ENCODE measurements around the gene MAP4K1. TPM values are rescaled to one million over a fixed set of nuclear protein-coding genes. Genes with fewer than 3 reads are reported as not detected.

MAP4K1 gene
- total and polyA plus RNA-seq, 2 of the 13 experiments (the other 11 are each of a cell fraction or from before 2014, with no cell fraction given): 0.24 to 0.89 TPM

- TF ChIP-seq IRF9 (CRISPR knock-in tag; IDR thresholded peaks at IDR 0.05; ENCODE audit: borderline replicate concordance): no peak
- TF ChIP-seq BRCA1 (CRISPR knock-in tag; IDR thresholded peaks at IDR 0.05): no peak
- TF ChIP-seq ZBTB10 (CRISPR knock-in tag; IDR thresholded peaks at IDR 0.05; ENCODE audit: borderline replicate concordance): no peak
- no peak for TF ChIP-seq ZBTB39 (CRISPR knock-in tag; IDR thresholded peaks at IDR 0.05)
- TF ChIP-seq KAT8 (CRISPR knock-in tag; IDR thresholded peaks at IDR 0.05): 0 out of 2 replicates have a peak, but pooled peaks have one; percentile 32
- peak; percentile 37; the same call in 1 of the 2 replicates for TF ChIP-seq SMC3 (IDR thresholded peaks at IDR 0.05; ENCODE audit: low read length)
- no peak for TF ChIP-seq PAWR (CRISPR knock-in tag; IDR thresholded peaks at IDR 0.05; ENCODE audit: borderline replicate concordance)
- no peak for TF ChIP-seq ZNF33B (CRISPR knock-in tag; IDR thresholded peaks at IDR 0.05)
- no peak for TF ChIP-seq ZBTB37 (CRISPR knock-in tag; IDR thresholded peaks at IDR 0.05)
- no peak for TF ChIP-seq HNRNPLL (IDR thresholded peaks at IDR 0.05; ENCODE audit: low read depth, low read length, poor library complexity, severe bottlenecking)
- no peak for TF ChIP-seq ZNF143 (CRISPR knock-in tag; IDR thresholded peaks at IDR 0.05)
- TF ChIP-seq ZNF878 (CRISPR knock-in tag; IDR thresholded peaks at IDR 0.05): 0 out of 2 replicates have a peak, but pooled peaks have one; percentile 43
- no peak for TF ChIP-seq RXRB (CRISPR knock-in tag; IDR thresholded peaks at IDR 0.05; ENCODE audit: borderline replicate concordance)
- no peak for TF ChIP-seq RFX1 (IDR thresholded peaks at IDR 0.05)
- TF ChIP-seq TRIM24 (CRISPR knock-in tag; IDR thresholded peaks at IDR 0.05): no peak
- TF ChIP-seq KDM2A (CRISPR knock-in tag; IDR thresholded peaks at IDR 0.05; ENCODE audit: borderline replicate concordance, low read depth): no peak
Measured at GRCh38 chr19:38544569-38545315, 73.0 kb downstream of the MAP4K1 start (continued).

Measured in HepG2 (cell line).